Right lobe of liver (tissue), 6 donors: ENCODE results near the gene SLX4IP. TPM values are rescaled to one million over a fixed set of nuclear protein-coding genes. Genes with fewer than 3 reads are reported as not detected.
A peak's percentile ranks its signal among the peaks of the same experiment; 100 is the strongest.
"Not testable (repeated sequence)": the region's sequence is repeated elsewhere in the genome, so short reads cannot be mapped to it uniquely, and the experiment has no call there.

ENCODE experiments used
- ATAC-seq, 4 donors: fragments of 200-7000 bp; cut with Tn5 transposase; one replicate each; pipeline ENCODE4 v1.9.1; 2020; ENCODE audit warnings: mild to moderate bottlenecking in 4 of 4, moderate library complexity in 4 of 4
- DNase-seq, 3 donors: peaks; one replicate each; pipeline ENCODE4 v3.0.0-alpha.2; 2020
- H3K27ac ChIP-seq, 3 donors: fragments of 200-600 bp; one replicate each; pipeline ENCODE4 v1.8.0; 2022
- H3K27me3 ChIP-seq, 2 donors: fragments of 200-600 bp; one replicate each; pipeline ENCODE4 v1.8.0; 2022
- H3K36me3 ChIP-seq, 4 donors: fragments of 200-600 bp; sonication (generic) in 1 of 4; one replicate each; pipeline versions ENCODE4 v1.5.1 to v1.8.0; 2017 to 2022; ENCODE audit warnings: control low read depth in 1 of 4
- H3K4me1 ChIP-seq, 4 donors: fragments of 200-600 bp; sonication (generic) in 1 of 4; one replicate each; pipeline versions ENCODE4 v1.5.1 to v1.8.0; 2017 to 2022; ENCODE audit warnings: control low read depth in 1 of 4
- H3K4me3 ChIP-seq, 3 donors: fragments of 200-600 bp; one replicate each; pipeline ENCODE4 v1.8.0; 2022
- H3K9me3 ChIP-seq, 4 donors: fragments of 200-600 bp; sonication (generic) in 1 of 4; one replicate each; pipeline versions ENCODE4 v1.5.1 to v1.8.0; 2017 to 2022; ENCODE audit warnings: control low read depth in 1 of 4
- CTCF ChIP-seq, 4 donors: fragments of 200-600 bp in 3 of 4; fragments of 450-650 bp in 1 of 4; IDR thresholded peaks; one replicate each; pipeline versions ENCODE4 v1.5.1 to v1.8.0; 2016 to 2022; ENCODE audit warnings: antibody characterized with exemption in 4 of 4, mild to moderate bottlenecking in 2 of 4
- POLR2A ChIP-seq: fragments of 450-650 bp; IDR thresholded peaks from one replicate; pipeline ENCODE4 v1.6.1; 2017; ENCODE audit warnings: antibody characterized with exemption, mild to moderate bottlenecking
- WGBS: methylation state at CpG from one replicate; pipeline ENCODE4 v1.1.6; 2018; ENCODE audit warnings: low coverage, low lambda C conversion rate; ENCODE audit not compliant: insufficient coverage; ENCODE audit errors: missing lambda C conversion rate; 5-methylcytosine and 5-hydroxymethylcytosine counted together
- intact Hi-C, 2 donors: fragments of 100-400 bp; cut with DNase I; formaldehyde crosslinking; loops; one replicate each; pipeline versions ENCODE4 v1.11.2 to v1.14.1; 2022
- total RNA-seq, 6 experiments: library from RNA; depleted of rRNA in 2 of 6; stranded (reverse); fragments of >200 nt in 2 of 6; fragmentation: NEBNext Ultra II Directional in 3 of 6; extraction: Animal tissue kit (Norgen Biotek cat#: 25700) in 3 of 6; gene quantifications; one replicate each; pipeline versions ENCODE4 v1.1.0 to v1.2.4, GENCODE V29; 2016 to 2023
- donor health status: DM: no; HTN: yes; CAD: no.
- donor health status: DM: no; HTN: no; CAD: no.
- donor health status: DM: no; HTN: no; CAD: no.
- donor health status: DM: no; HTN: yes; CAD: no.
- donor health status: DM: no; HTN: yes; CAD: no.

SLX4IP gene
- total RNA-seq, 6 experiments from 2014 or later: 2.0 to 4.0 (median 3.5) TPM

GRCh38 chr20:10586296-10586695 lies 151.2 kb downstream of the SLX4IP start:
- no peak for ATAC-seq
- no peak overlapping the region for H3K27ac ChIP-seq
- no peaks in the 10 kb centered on the region for H3K9me3 ChIP-seq
- WGBS: 94% methylated on average over 4 of the region's 4 CpGs
- intact Hi-C loops: no loop called here
- no peak for TF ChIP-seq POLR2A
- TF ChIP-seq CTCF (IDR thresholded peaks at IDR 0.05): no peak
- H3K4me3 ChIP-seq: no peak overlapping the region
- no peaks in the 10 kb centered on the region for H3K4me1 ChIP-seq
- no peaks in the 10 kb centered on the region for H3K36me3 ChIP-seq
- no peak for DNase-seq
- no peaks in the 10 kb centered on the region for H3K27me3 ChIP-seq

GRCh38 chr20:10590446-10590845 lies 155.3 kb downstream of the SLX4IP start:
- H3K27ac ChIP-seq, H3K4me1 ChIP-seq, intact Hi-C loops, H3K4me3 ChIP-seq, H3K9me3 ChIP-seq, H3K27me3 ChIP-seq, ATAC-seq, DNase-seq, H3K36me3 ChIP-seq: not testable (repeated sequence)
- WGBS: 91% methylated on average over 7 of the region's 10 CpGs

DNA sequence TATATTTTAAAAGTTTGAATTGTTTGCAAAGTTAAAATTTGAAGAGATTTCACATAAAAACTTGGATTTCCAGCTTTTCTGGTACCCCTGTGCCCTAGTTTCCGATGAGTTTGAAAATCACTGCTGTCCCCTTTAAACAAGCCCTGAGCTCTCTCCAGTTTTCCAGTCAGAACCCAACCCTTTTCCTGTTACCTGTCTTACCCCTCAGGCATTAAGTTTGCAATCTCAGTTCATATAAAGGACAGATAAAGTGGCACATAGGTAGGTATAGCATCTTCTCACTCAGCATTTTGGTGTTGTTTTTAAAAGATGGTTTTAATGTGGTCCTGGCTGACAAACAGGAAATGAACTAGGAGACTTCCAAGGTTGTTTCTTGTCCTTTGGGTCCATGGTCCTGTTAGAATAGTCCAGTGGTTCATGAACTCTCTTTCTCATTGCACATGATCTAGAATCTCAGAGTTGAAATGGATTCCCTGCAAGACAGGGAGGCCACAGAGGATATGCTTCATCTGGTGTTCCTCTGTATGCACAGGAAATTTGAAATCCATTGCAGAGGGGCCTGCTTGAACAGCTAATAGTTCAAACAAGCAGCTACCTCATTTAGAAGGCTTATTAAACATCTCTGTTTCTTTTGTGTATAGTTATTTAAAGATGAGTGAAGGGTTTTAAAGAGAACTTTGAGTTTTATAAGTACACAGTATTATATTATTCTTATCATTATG lies 156.0 kb downstream of the SLX4IP start:
- ATAC-seq (no peak), DNase-seq (no peak)
- WGBS: 92% methylated on average over 1 of the region's 1 CpG
- Histone ChIP-seq H3K9me3 (no peaks in the 10 kb centered on the region), H3K27ac (peak overlapping the region in 1 of 3 donors; percentile 14), H3K27me3 (no peaks in the 10 kb centered on the region), H3K4me3 (no peak overlapping the region), H3K36me3 (no peaks in the 10 kb centered on the region), H3K4me1 (no peaks in the 10 kb centered on the region)
- intact Hi-C loops: no loop called here
- TF ChIP-seq CTCF (IDR thresholded peaks at IDR 0.05) (no peak), POLR2A (no peak)

DNA sequence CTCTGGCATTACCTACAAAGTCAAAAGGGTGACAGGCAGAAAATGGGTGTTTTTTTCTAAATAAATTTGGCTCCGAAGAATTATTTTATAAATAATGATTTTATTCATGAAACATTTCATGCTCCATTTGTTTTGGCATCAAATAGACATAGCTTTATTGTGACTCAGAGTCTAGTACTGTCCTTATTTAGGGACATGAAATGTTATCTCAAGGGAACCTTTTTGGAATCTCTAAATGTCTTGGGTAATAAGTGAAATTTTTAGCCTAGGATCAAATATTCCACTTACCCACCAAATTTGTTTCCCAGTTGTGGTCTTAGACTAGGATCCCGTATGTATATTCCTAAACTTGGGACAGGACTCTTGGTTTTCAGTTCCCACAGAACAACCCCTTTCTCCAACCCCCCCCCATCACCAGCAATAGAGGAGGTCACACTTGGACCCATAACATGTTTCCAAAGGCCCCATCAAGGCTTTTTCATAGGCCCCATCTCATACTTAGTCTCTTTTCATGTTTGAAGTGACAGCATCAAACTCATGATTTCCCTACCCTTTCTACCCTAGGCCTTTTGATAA lies 156.9 kb downstream of the SLX4IP start:
- intact Hi-C loops: no loop called here
- no peak for ATAC-seq

More for the DNA sequence above, 156.9 kb downstream of the SLX4IP start:
- DNase-seq: no peak
- H3K4me3 ChIP-seq: no peak overlapping the region
- no peaks in the 10 kb centered on the region for H3K36me3 ChIP-seq
- 74% methylated on average over 2 of the region's 2 CpGs for WGBS
- TF ChIP-seq CTCF (IDR thresholded peaks at IDR 0.05) (no peak), POLR2A (no peak)
- no peaks in the 10 kb centered on the region for H3K4me1 ChIP-seq
- peak overlapping the region in 1 of 3 donors; percentile 23 for H3K27ac ChIP-seq
- H3K9me3 ChIP-seq: no peaks in the 10 kb centered on the region
- no peaks in the 10 kb centered on the region for H3K27me3 ChIP-seq
